GM18907 (cell line): ENCODE data around the gene COL4A1.

ENCODE experiments used
- ATAC-seq: cut with Tn5 transposase; IDR thresholded peaks from one replicate; pipeline ENCODE4 v1.9.1; 2021; ENCODE audit warnings: mild to moderate bottlenecking, moderate library complexity; ENCODE audit not compliant: unreplicated experiment

Gene COL4A1

GRCh38 chr13:110306960-110307766 lies at the start of gene COL4A1, which contains the start of gene COL4A2:
Gene COL4A1, minus strand, starts transcription at chr13:110307157. Its CDS starts 130 bp downstream, at chr13:110307027.
Gene COL4A2, plus strand, starts transcription at chr13:110307284. Its CDS starts 620 bp downstream, at chr13:110307904.
- no peak for ATAC-seq

GRCh38 chr13:110356362-110356761 lies 49.4 kb upstream of the COL4A1 start:
- no peak for ATAC-seq

- peak; percentile 45 for ATAC-seq
Observed at GRCh38 chr13:110354715-110355473, 47.9 kb upstream of the COL4A1 start.

GRCh38 chr13:110354123-110354627 lies 47.2 kb upstream of the COL4A1 start:
- ATAC-seq: no peak

- no peak for ATAC-seq
Observed at GRCh38 chr13:110353339-110353977, 46.5 kb upstream of the COL4A1 start.

GRCh38 chr13:110352735-110353134 lies 45.8 kb upstream of the COL4A1 start:
- no peak for ATAC-seq

GRCh38 chr13:110351636-110352420 lies 44.9 kb upstream of the COL4A1 start:
- ATAC-seq: no peak

GRCh38 chr13:110350509-110350908 lies 43.6 kb upstream of the COL4A1 start:
- no peak for ATAC-seq

GRCh38 chr13:110350049-110350448 lies 43.1 kb upstream of the COL4A1 start:
- ATAC-seq: no peak

GRCh38 chr13:110349239-110349638 lies 42.3 kb upstream of the COL4A1 start:
- no peak for ATAC-seq

- ATAC-seq: no peak
Observed at GRCh38 chr13:110348309-110349105, 41.5 kb upstream of the COL4A1 start.

GRCh38 chr13:110347535-110348308 lies 40.8 kb upstream of the COL4A1 start:
- no peak for ATAC-seq

GRCh38 chr13:110347088-110347487 lies 40.1 kb upstream of the COL4A1 start:
- no peak for ATAC-seq

GRCh38 chr13:110346661-110347067 lies 39.7 kb upstream of the COL4A1 start:
- ATAC-seq: no peak

GRCh38 chr13:110345701-110346100 lies 38.7 kb upstream of the COL4A1 start:
- ATAC-seq: no peak

GRCh38 chr13:110345266-110345665 lies 38.3 kb upstream of the COL4A1 start:
- ATAC-seq: no peak

- no peak for ATAC-seq
Observed at GRCh38 chr13:110344320-110344719, 37.4 kb upstream of the COL4A1 start.

GRCh38 chr13:110343241-110343865 lies 36.4 kb upstream of the COL4A1 start:
- no peak for ATAC-seq
